Muscle of leg (tissue), 11 donors: ENCODE data around the gene ZNF764. TPM values are rescaled to one million over a fixed set of nuclear protein-coding genes. Genes with fewer than 3 reads are reported as not detected.
"Not testable (repeated sequence)": the region's sequence is repeated elsewhere in the genome, so short reads cannot be mapped to it uniquely, and the experiment has no call there.

ENCODE experiments used
- DNase-seq: peaks from one replicate; pipeline ENCODE4 v3.0.0; 2013
- H3K27ac ChIP-seq: one replicate; pipeline ENCODE4 v1.5.1; 2013; ENCODE audit warnings: mild to moderate bottlenecking, low read length, control low read depth
- H3K27me3 ChIP-seq: one replicate; pipeline ENCODE4 v1.6.1; 2013; ENCODE audit warnings: low read length; ENCODE audit not compliant: control insufficient read depth, insufficient read depth
- H3K36me3 ChIP-seq: one replicate; pipeline ENCODE4 v1.6.1; 2013; ENCODE audit warnings: low read length; ENCODE audit not compliant: control insufficient read depth, insufficient read depth
- H3K4me1 ChIP-seq: one replicate; pipeline ENCODE4 v1.6.1; 2013; ENCODE audit warnings: low read length; ENCODE audit not compliant: control insufficient read depth, insufficient read depth
- H3K4me3 ChIP-seq: one replicate; pipeline ENCODE4 v1.5.1; 2013; ENCODE audit warnings: low read length, control low read depth
- H3K9me3 ChIP-seq: replicated peaks from 2 replicates; pipeline ENCODE4 v1.6.1; 2013; ENCODE audit warnings: low read depth, low read length; ENCODE audit not compliant: control insufficient read depth
- WGBS: methylation state at CpG from one replicate; pipeline ENCODE4 v1.1.5; 2013; ENCODE audit warnings: missing lambda C conversion rate; ENCODE audit not compliant: insufficient coverage; 5-methylcytosine and 5-hydroxymethylcytosine counted together
- polyA plus RNA-seq, 8 donors: library from polyadenylated mRNA; unstranded; fragments of 120-200 nt; gene quantifications; one replicate each; pipeline versions ENCODE4 v1.2.1 to v1.2.3, GENCODE V29; 2013; ENCODE audit warnings: inconsistent platforms in 1 of 8, low replicate concordance in 1 of 8; ENCODE audit not compliant: insufficient read length in 8 of 8, insufficient read depth in 1 of 8
- total RNA-seq: library from RNA; stranded (reverse); fragments of 120-200 nt; gene quantifications from one replicate; pipeline ENCODE4 v1.2.4, GENCODE V29; 2013

The ZNF764 gene
- total and polyA plus RNA-seq, 9 donors = 5.2 to 9.7 (median 7.9) TPM

- DNase-seq = no peak
- 100% methylated on average over 3 of the region's 4 CpGs for WGBS
- no peak overlapping the region for H3K27ac ChIP-seq
- peaks cover 3% of the 10 kb centered on the region for H3K36me3 ChIP-seq
- H3K9me3 ChIP-seq = peaks cover 2% of the 10 kb centered on the region
- H3K27me3 ChIP-seq = no peaks in the 10 kb centered on the region
- no peak overlapping the region for H3K4me3 ChIP-seq
- H3K4me1 ChIP-seq = no peaks in the 10 kb centered on the region
Measured at GRCh38 chr16:30592871-30593270, 34.7 kb upstream of the ZNF764 start.

DNA sequence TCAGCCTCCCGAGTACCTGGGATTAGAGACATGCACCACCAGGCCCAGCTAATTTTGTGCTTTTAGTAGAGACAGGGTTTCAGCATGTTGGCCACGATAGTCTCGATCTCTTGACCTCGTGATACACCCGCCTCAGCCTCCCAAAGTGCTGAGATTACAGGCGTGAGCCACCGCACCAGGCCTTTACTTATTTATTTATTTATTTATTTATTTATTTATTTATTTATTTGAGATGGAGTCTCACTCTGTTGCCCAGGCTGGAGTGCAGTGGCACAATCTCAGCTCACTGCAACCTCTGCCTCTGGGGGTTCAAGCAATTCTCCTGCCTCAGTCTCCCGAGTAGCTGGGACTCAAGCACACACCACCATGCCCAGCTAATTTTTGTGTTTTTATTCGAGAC is 32.7 kb upstream of the ZNF764 start:
- H3K4me1 ChIP-seq, DNase-seq, H3K4me3 ChIP-seq, H3K9me3 ChIP-seq, H3K36me3 ChIP-seq, H3K27me3 ChIP-seq, H3K27ac ChIP-seq: not testable (repeated sequence)
- 100% methylated on average over 1 of the region's 9 CpGs for WGBS

DNA sequence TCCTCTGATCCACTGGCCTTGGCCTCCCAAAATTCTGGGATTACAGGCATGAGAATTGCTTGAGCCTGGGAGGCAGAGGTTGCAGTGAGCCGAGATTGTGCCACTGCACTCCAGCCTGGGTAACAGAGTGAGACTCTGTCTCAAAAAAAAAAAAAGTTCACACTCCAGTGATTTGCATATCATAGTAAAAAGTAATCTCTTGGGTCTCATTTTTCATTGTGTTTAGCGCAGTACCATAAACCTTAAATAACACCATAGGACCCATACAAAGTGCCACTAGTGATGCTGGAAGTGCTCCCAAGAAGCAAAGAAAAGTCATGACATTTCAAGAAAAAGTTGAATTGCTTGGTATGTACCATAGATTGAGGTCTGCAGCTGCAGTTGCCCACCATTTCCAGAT is 31.4 kb upstream of the ZNF764 start:
- DNase-seq, H3K27ac ChIP-seq, H3K36me3 ChIP-seq, H3K27me3 ChIP-seq, H3K9me3 ChIP-seq, H3K4me1 ChIP-seq, H3K4me3 ChIP-seq: not testable (repeated sequence)
- WGBS = no CpG with 5 or more reads among the region's 2 CpGs

- H3K27me3 ChIP-seq = no peaks in the 10 kb centered on the region
- no peak overlapping the region for H3K4me3 ChIP-seq
- WGBS = no CpG with 5 or more reads among the region's 2 CpGs
- no peak for DNase-seq
- no peak overlapping the region for H3K27ac ChIP-seq
- peaks cover 8% of the 10 kb centered on the region for H3K4me1 ChIP-seq
- H3K9me3 ChIP-seq = no peaks in the 10 kb centered on the region
- H3K36me3 ChIP-seq = peaks cover 8% of the 10 kb centered on the region
Measured at GRCh38 chr16:30588651-30589050, 30.5 kb upstream of the ZNF764 start.

GRCh38 chr16:30585400-30586191 is 27.4 kb upstream of the ZNF764 start, which contains the start of gene ZNF785:
TSS of gene ZNF785 (minus strand) at chr16:30585697. CDS start at chr16:30585611, 86 bp downstream.
- no peaks in the 10 kb centered on the region for H3K27me3 ChIP-seq
- WGBS = under 1% methylated on average over 42 of the region's 50 CpGs
- H3K4me1 ChIP-seq = peaks cover 8% of the 10 kb centered on the region
- peak within 1 kb of the TSS; percentile 88 for H3K27ac ChIP-seq
- H3K36me3 ChIP-seq = peaks cover 33% of the 10 kb centered on the region
- peak within 1 kb of the TSS; percentile 68 for H3K4me3 ChIP-seq
- no peaks in the 10 kb centered on the region for H3K9me3 ChIP-seq
- peak; percentile 100 for DNase-seq

GRCh38 chr16:30585022-30585399 is 26.8 kb upstream of the ZNF764 start:
- Histone ChIP-seq H3K27ac (peak overlapping the region; percentile 88), H3K9me3 (no peaks in the 10 kb centered on the region), H3K4me1 (peaks cover 8% of the 10 kb centered on the region), H3K4me3 (peak overlapping the region; percentile 68), H3K36me3 (peaks cover 33% of the 10 kb centered on the region), H3K27me3 (no peaks in the 10 kb centered on the region)
- DNase-seq = no peak
- 0% methylated on average over 22 of the region's 23 CpGs for WGBS

- Histone ChIP-seq H3K4me3 (no peak overlapping the region), H3K27ac (no peak overlapping the region), H3K9me3 (no peaks in the 10 kb centered on the region), H3K4me1 (peaks cover 8% of the 10 kb centered on the region), H3K36me3 (peaks cover 47% of the 10 kb centered on the region), H3K27me3 (no peaks in the 10 kb centered on the region)
- WGBS = 96% methylated on average over 45 of the region's 48 CpGs
- no peak for DNase-seq
Measured at GRCh38 chr16:30582611-30583340, 24.6 kb upstream of the ZNF764 start.

DNA sequence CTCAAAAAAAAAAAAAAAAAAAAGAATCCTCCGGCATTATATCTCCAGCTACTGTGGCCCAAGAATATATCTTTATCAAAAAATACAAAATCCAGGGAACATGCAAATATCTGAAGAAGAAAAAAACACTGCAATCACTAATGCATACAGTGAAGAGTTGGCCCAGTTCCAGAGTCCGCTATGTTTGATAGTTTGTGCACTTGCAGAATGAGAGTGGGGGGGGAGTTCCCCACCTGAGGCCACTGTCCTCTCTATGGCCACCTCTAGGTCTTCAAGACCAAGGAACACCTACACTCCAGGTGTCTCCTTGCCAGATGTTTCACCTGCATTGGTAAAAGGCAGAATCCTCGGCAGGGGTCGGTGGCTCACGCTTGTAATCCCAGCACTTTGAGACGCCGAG is 23.3 kb upstream of the ZNF764 start:
- DNase-seq = no peak
- Histone ChIP-seq H3K4me3 (no peak overlapping the region), H3K27ac (no peak overlapping the region), H3K9me3 (no peaks in the 10 kb centered on the region), H3K4me1 (peaks cover 8% of the 10 kb centered on the region), H3K36me3 (peaks cover 47% of the 10 kb centered on the region), H3K27me3 (no peaks in the 10 kb centered on the region)
- 96% methylated on average over 4 of the region's 7 CpGs for WGBS

DNA sequence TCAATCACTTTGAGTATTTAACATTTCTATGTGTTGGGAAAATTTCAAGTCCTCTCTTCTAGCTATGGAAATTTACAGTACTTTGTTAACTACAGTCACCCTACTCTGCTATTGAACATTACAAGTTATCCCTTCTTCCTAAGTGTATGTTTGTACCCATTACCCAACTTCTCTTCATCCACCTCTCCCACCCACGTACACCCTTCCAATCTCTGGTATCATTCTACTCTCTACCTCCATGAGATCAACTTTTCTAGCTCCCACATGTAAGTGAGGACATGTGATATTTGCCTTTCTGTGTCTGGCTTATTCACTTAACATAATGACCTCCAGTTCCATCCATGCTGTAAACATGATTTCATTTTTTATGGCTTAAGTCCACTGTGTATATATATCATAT is 16.5 kb upstream of the ZNF764 start:
- Histone ChIP-seq H3K36me3 (peaks cover 19% of the 10 kb centered on the region), H3K4me3 (no peak overlapping the region), H3K27ac (no peak overlapping the region), H3K4me1 (peaks cover 23% of the 10 kb centered on the region), H3K9me3 (no peaks in the 10 kb centered on the region), H3K27me3 (no peaks in the 10 kb centered on the region)
- WGBS = no CpG with 5 or more reads among the region's 1 CpG
- no peak for DNase-seq

DNA sequence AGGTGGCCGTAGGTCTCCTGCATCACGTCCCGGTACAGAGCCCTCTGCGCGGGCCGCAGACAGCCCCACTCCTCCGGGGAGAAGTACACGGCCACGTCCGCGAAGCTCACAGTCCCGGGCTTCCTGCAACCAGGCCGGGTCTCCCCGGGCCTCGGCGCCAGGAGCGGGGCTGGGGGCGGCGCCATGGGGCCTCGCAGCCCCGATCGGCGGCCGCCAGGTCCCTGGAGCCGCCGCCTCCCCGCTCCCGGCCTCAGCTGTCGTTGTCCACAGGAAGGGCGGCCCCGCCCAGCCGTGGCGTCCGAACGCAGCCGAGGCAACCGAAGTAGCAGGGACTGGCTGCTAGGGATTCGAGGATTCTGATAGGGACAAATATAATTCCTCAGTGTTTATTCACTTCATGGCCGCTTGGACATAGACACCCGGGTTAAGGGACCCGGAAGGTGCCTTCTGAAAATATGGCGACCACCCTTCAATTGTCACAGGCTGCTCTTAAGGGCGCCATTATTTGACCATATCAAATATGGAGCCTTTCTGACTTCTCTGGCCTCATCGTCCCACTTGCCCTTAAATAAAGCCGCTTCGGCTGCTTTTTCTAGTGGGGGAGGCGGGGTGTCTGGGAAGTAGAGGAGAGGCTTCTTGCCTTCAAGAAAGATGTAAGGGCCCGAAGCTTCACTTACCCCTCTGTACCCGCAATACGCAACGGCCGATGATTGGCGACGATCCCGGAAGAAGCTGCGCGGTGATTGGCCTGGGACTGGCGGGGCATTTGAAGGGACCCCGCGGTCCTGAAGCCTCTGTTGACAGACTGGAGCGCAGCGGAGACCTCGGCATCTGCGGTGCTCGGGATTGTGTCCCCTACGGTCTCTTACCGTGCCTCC is 13.5 kb upstream of the ZNF764 start, which contains the start of gene ZNF688:
TSS of gene ZNF688 (minus strand) at position 270 of the 878 bp plus-strand sequence. CDS start at position 185, 85 bp downstream.
- peak within 1 kb of the TSS; percentile 82 for H3K4me3 ChIP-seq
- peaks cover 23% of the 10 kb centered on the region for H3K4me1 ChIP-seq
- under 1% methylated on average over 60 of the region's 67 CpGs for WGBS
- DNase-seq = peak; percentile 100
- H3K9me3 ChIP-seq = no peaks in the 10 kb centered on the region
- H3K27ac ChIP-seq = peak within 1 kb of the TSS; percentile 99
- H3K27me3 ChIP-seq = no peaks in the 10 kb centered on the region
- H3K36me3 ChIP-seq = peaks cover 9% of the 10 kb centered on the region
